ENCODE results near the gene GPR65. TPM values are rescaled to one million over a fixed set of nuclear protein-coding genes. Genes with fewer than 3 reads are reported as not detected.

The GPR65 gene
- total RNA-seq, 4 donors from 2014 or later, result 1.1 to 2.1 (median 1.3) TPM

DNA sequence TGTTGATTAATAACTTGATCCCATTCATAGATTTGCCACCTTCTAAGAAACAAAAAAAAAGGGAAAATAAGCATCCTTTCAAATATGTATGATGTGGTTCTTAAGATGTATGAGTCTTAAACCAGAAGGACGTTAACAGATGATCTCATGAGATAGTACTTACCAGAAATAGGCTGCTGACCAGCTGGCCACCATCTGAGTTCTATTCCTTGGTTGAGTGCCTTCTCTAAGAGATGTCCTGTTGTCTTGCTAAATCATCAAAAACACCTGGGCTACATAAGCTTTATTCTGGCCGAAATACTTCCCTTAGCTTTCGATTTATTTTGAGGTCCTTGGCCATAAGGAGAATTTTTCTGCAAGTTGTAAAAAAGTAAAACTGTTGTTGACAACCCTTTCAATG, 55.6 kb downstream of the GPR65 start:
- no peak for DNase-seq (ENCODE audit: low spot score in 2 of 2)
- H3K9me3 ChIP-seq, result peaks cover 0 to 3% (median 0%) of the 10 kb centered on the region in 4 donors
- TF ChIP-seq, protein P1, sequence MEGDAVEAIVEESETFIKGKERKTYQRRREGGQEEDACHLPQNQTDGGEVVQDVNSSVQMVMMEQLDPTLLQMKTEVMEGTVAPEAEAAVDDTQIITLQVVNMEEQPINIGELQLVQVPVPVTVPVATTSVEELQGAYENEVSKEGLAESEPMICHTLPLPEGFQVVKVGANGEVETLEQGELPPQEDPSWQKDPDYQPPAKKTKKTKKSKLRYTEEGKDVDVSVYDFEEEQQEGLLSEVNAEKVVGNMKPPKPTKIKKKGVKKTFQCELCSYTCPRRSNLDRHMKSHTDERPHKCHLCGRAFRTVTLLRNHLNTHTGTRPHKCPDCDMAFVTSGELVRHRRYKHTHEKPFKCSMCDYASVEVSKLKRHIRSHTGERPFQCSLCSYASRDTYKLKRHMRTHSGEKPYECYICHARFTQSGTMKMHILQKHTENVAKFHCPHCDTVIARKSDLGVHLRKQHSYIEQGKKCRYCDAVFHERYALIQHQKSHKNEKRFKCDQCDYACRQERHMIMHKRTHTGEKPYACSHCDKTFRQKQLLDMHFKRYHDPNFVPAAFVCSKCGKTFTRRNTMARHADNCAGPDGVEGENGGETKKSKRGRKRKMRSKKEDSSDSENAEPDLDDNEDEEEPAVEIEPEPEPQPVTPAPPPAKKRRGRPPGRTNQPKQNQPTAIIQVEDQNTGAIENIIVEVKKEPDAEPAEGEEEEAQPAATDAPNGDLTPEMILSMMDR (IDR thresholded peaks at IDR 0.05), result no peak
- TF ChIP-seq POLR2A (IDR thresholded peaks at IDR 0.05), result no peak
- no peak for TF ChIP-seq EP300 (IDR thresholded peaks at IDR 0.05)
- H3K4me3 ChIP-seq, result no peak overlapping the region
- no peaks in the 10 kb centered on the region for H3K36me3 ChIP-seq
- no peaks in the 10 kb centered on the region for H3K27me3 ChIP-seq
- 75 to 81% methylated on average over 3 of the region's 3 CpGs for WGBS, 2 donors
- no peak overlapping the region for H3K27ac ChIP-seq
- no peaks in the 10 kb centered on the region for H3K4me1 ChIP-seq

DNA sequence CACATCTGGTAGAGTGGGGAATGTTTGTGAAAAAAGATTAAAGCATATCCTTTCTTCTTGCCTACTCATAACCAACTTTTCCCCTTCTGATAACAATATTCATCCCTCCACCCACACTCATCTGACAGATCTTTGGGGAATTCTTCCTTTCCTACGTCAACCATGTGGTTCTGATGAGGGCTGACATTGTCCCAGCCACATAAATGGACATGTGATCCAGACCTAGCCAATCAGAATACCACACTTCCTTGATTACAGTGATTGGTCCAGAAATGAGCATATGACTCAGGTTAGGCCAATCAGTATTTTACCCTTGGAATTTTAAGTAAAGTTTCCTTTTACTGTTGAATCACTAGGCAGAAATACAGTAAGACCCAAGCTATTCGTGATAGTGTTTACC, 58.9 kb downstream of the GPR65 start:
- Histone ChIP-seq H3K27me3 (no peaks in the 10 kb centered on the region), H3K4me1 (no peaks in the 10 kb centered on the region), H3K9me3 (peaks cover 0 to 3% (median 0%) of the 10 kb centered on the region in 4 donors), H3K4me3 (no peak overlapping the region), H3K27ac (no peak overlapping the region), H3K36me3 (no peaks in the 10 kb centered on the region)
- TF ChIP-seq POLR2A (IDR thresholded peaks at IDR 0.05) (no peak), EP300 (IDR thresholded peaks at IDR 0.05) (no peak)
- TF ChIP-seq, protein P1 (IDR thresholded peaks at IDR 0.05), result no peak
- DNase-seq (ENCODE audit: low spot score in 2 of 2), result no peak
- 55 to 63% methylated on average over 2 of the region's 2 CpGs for WGBS, 2 donors

Small RNAs within 50 kb of the gene (small RNA-seq; reads per million reads assigned to genes)
- gene RNU6-835P, result not detected

Other genes starting within 250 kb of the GPR65 start
- 10 to 100 TPM; 41.2 to 82.9 (median 52.0) TPM for gene GALC, start 12.0 kb upstream of the GPR65 start, total RNA-seq

All from tibial nerve (tissue), 4 donors.